Measurements from ENCODE around the gene C11orf97.

DNA sequence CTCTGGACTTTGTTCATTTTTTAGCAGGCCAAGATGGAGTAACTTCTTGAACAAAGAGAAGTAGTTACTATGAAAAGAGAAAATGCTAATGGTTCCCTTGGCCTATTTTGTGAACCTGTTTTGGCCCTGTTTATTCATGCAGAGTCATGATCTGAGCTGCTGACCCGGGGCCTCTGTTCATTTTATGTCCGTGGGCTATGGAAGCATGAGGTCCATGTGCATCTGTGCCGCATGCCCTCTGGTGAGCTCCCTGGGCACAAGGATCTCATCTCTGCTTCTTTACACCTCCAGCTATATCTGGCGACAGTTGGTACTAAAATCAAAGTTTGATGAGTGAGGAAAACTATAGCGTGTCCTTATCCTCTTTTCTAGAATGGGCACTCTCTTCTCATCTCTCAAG, 55.9 kb downstream of the C11orf97 start:
- TF ChIP-seq ZBTB7A (IDR thresholded peaks at IDR 0.05; ENCODE audit: low read depth) (no peak), TAF1 (IDR thresholded peaks at IDR 0.05; ENCODE audit: low read depth) (no peak)

Data from Ishikawa (cell line).